Retinal pigment epithelial cell (primary cell): ENCODE data around the gene FNDC3B.
A peak's percentile ranks its signal among the peaks of the same experiment; 100 is the strongest.

Experiments used
- DNase-seq: peaks from one replicate; pipeline ENCODE4 v3.0.0-alpha.2; 2010; ENCODE audit warnings: low read depth
- H3K4me3 ChIP-seq: 2 replicates; pipeline ENCODE4 v1.5.1; 2011; ENCODE audit warnings: mild to moderate bottlenecking, low read length, control low read depth, moderate library complexity
- TF ChIP-seq, protein P1 (sequence below): conservative IDR thresholded peaks from 2 replicates; pipeline ENCODE4 v1.5.1; 2011; ENCODE audit warnings: low read depth, low read length, control low read depth, inconsistent platforms

The FNDC3B gene

DNA sequence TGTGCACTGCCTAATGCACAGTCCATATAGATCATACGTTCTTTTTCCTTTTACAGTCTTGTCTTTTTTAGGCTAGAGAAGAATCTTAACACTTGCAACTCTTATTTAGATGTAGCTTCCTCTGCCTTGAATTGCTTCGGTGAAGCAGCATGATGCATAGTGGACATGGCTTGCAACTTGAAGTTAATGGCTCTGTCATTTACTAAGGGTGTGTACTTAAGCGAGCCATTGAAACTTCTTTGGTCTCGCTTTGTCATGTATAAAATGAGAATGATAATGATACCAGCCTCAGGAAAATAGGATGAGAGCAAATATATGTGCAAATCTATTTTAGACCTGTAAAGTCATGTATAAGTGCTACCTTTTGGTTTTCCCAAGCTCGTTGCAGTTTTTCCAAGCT lies 261.5 kb downstream of the FNDC3B start:
- no peak for DNase-seq
- TF ChIP-seq, protein P1, sequence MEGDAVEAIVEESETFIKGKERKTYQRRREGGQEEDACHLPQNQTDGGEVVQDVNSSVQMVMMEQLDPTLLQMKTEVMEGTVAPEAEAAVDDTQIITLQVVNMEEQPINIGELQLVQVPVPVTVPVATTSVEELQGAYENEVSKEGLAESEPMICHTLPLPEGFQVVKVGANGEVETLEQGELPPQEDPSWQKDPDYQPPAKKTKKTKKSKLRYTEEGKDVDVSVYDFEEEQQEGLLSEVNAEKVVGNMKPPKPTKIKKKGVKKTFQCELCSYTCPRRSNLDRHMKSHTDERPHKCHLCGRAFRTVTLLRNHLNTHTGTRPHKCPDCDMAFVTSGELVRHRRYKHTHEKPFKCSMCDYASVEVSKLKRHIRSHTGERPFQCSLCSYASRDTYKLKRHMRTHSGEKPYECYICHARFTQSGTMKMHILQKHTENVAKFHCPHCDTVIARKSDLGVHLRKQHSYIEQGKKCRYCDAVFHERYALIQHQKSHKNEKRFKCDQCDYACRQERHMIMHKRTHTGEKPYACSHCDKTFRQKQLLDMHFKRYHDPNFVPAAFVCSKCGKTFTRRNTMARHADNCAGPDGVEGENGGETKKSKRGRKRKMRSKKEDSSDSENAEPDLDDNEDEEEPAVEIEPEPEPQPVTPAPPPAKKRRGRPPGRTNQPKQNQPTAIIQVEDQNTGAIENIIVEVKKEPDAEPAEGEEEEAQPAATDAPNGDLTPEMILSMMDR: no peak

DNA sequence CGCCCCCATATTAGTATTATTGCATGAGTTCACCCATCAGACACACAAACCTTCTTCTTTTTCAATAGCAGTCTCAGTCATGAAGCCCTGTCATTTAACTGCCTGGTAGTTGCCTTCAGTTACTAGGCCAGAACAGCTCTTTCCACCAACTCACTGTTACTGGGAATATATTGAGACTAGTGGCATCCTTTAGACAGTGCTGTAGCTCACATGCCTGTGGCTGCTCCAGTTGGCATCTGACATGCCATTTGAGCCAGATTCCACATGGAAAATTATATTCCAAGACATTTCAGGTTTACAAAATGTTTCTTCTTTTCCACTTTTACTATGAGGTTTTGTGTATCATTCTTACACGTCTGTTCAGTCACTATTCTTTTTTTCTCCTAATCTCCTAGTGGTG lies 262.8 kb downstream of the FNDC3B start:
- TF ChIP-seq, protein P1: no peak
- DNase-seq: no peak
- H3K4me3 ChIP-seq: no peak overlapping the region

More for the DNA sequence above, 261.5 kb downstream of the FNDC3B start:
- H3K4me3 ChIP-seq: no peak overlapping the region

DNA sequence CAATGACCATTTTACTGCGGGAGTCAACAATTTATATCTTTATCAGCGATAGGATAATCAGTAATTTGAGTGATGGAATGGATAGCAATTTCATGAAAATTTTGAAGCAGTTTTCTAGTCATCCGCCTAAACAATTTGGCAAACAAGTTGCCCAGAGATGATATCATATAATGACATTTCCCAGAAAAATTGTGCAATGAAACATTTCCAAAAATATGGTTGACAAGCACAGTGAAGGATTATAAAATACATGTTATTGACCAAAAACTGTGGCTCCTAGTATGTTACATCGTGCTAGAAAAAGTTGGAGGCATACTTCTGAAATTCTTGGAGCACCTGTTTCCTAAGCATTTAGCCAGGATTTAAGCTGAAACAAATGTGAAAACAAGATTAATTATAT lies 263.8 kb downstream of the FNDC3B start:
- DNase-seq: no peak
- H3K4me3 ChIP-seq: no peak overlapping the region
- TF ChIP-seq, protein P1: no peak

DNA sequence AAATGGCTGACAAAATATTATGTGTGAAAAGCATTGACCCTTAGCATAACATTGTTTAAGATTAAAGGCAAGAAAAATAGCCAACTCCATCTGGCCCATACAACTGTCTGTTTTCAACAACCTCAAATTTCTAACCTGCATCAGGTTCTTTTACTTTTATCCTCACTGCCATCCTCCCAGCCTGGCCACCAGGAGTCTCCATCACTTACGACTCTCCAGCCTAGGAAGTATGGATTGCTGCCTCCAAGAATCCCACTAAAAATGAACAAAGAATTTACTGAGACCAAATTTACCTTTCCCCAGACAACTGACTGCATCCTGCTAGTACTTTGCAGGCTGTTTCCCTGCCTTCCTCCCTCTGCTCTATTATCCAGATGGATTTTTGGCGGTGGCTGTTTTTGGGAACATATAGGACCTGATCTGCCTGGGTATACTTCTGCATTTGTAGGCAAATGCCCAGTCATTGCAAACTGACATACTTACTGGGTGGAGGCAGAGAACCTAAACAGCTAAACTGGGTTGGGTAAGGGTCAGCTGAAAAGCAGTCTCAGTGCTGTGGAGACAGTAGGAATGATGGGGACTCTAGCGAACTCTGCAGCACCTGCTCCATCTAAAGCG lies 264.7 kb downstream of the FNDC3B start:
- DNase-seq: no peak
- H3K4me3 ChIP-seq: no peak overlapping the region
- TF ChIP-seq, protein P1: peak; percentile 42

DNA sequence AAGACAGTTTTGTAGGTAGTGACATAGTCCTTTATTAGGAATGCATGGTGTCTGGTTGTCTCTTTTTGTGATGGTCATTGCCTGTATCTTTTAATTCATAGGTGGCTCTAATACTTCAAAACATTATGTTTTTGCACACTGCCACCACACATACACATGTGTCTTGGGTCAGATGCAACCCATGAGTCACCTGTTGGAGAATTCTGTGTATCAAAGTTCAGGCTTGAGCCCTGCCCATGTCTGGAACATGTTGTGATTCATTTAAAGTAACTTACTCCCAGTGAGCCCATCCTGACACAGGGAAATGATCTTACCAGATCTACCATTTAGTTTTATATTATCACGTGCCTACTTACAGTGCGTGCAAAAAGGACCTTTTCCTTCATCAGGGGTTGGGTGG lies 266.2 kb downstream of the FNDC3B start:
- TF ChIP-seq, protein P1: no peak
- H3K4me3 ChIP-seq: no peak overlapping the region
- DNase-seq: no peak

DNA sequence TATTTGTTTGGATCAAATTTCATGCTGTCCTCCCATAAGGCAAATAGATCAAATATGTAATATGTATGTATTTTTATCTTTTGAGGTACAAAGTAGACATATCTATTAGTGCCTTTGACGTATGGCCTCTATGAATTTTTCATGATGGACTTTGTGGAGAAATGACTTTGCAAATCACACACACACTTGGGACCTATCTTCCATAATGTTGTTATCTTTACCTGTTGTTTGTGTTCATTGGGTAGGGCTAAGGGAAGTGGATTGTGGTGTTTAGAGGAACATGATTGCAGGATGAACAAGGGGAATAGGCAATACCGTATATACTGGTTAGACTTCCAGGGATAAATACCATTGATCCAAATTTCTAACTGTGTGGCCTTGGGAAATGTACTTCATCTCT lies 266.6 kb downstream of the FNDC3B start:
- no peak overlapping the region for H3K4me3 ChIP-seq
- TF ChIP-seq, protein P1: no peak

DNA sequence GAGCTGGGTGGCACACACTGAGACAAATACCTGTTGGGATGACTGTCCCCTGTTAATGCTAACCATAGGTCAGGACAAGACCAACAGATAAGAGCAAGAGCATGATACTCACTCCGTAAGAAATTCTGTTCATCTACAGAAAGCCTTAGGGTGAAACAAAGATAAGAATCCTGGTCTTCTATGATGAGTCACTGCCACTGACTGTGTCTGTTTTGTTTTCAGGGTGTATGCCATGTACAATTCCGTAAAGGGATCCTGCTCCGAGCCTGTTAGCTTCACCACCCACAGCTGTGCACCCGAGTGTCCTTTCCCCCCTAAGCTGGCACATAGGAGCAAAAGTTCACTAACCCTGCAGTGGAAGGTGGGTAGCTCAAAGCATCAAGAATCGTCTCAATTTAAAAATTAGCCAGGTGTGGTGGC lies 267.8 kb downstream of the FNDC3B start:
- no peak for DNase-seq
- TF ChIP-seq, protein P1: no peak
- no peak overlapping the region for H3K4me3 ChIP-seq

More for the DNA sequence above, 266.6 kb downstream of the FNDC3B start:
- DNase-seq: no peak
